Cardiac fibroblast (primary cell): Measurements from ENCODE around the gene APOBR.

Experiments
- DNase-seq, 2 donors: peaks; one replicate each; pipeline versions ENCODE4 v3.0.0 to v3.0.0-alpha.2; 2010; ENCODE audit warnings: low read depth in 2 of 2
- H3K4me3 ChIP-seq, 2 donors: replicated peaks in 1 of 2; 1 replicate in 1 of 2; 2 replicates in 1 of 2; pipeline ENCODE4 v1.5.1; 2011; ENCODE audit warnings: low read depth in 2 of 2, low read length in 2 of 2, mild to moderate bottlenecking in 2 of 2, moderate library complexity in 1 of 2
- CTCF ChIP-seq: IDR thresholded peaks from one replicate; pipeline ENCODE4 v1.5.1; 2011; ENCODE audit warnings: low read depth, mild to moderate bottlenecking, low read length, inconsistent platforms

Gene APOBR

DNA sequence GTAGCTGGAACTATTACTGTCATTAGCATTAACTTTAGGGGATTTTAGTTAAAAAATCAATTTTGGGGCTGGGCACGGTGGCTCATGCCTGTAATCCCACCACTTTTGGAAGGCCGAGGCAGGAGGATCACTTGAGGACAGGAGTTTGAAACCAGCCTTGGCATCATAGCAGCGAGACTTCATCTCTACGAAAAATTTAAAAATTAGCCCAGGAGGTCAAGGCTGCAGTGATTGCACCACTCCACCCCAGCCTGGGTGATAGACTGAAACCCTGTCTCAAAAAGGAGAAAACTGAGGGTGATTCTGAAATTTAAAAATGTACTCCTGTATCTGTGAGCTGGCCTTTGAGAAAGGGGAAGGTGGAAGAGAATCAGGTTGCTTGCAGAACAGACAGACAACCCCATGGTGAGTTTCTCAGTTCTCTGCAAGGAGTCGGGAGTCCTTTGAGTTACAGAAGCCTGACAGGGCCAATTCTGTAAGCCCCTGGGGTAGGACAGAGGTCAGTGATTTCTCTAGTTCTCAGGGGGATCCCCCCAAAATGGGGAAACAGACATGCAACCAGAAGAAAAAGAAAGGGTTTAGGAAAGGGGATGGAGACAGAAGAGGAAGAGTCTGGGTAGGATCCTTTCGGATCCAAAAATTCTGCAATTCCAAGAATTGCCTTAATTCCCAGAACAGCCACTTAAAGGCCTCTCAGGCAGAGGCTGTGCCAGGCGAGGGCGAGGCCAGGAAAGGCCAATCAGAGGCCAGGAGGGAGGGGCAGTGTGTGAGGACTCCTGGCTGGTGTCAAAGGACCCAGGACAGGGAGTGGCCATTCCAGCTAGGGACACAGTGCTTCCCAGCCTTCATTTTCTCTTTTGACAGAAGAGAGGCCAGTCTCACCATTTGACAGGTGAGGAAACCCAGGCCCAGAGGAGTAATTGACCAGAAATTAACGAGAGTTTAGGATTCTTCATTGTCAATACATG is 37.6 kb downstream of the APOBR start:
- no peak overlapping the region for H3K4me3 ChIP-seq
- DNase-seq: peak in 1 of 2 donors; percentile 61
- no peak for TF ChIP-seq CTCF

GRCh38 chr16:28532940-28533647 is 38.7 kb downstream of the APOBR start:
- TF ChIP-seq CTCF: no peak
- no peak overlapping the region for H3K4me3 ChIP-seq
- no peak for DNase-seq

DNA sequence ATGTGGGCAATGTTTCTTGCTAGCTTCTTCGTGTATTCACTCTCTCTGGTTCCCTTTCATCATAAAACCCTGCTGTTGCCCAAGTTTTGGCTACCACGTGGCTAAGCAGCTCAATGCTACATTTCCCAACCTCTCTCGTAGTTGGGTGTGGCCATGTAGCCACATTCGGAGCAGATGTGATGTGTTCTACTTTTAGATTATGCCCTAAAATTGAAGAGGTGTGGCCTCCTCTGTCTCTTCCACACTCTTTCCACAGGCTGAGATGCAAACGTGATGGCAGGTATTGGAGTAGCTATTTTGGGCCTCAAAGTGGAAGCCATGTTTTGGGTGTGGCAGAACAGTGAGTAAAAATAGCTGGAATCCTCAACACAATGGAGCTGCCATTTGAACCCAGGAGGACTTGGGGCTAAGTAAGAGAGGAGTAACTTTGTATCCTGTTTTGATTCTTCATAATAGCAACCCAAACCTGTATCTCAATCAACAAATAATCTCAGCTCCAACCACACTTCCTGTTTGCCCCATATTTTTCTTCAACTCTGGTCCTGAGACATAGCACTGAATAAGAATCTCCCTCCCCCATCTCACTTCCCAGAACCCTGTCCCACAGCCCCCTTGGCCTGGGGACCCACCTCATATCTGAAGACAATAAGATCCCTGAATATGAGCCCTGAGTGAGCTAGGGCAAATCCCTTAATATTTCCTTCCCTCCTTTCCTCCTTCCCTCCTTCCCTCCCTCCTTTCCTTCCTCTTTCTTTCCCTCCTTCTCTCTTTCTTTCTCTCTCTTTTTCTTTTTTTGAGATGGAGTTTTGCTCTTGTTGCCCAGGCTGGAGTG is 40.3 kb downstream of the APOBR start:
- H3K4me3 ChIP-seq: no peak overlapping the region
- peak; percentile 58 to 62 for DNase-seq
- TF ChIP-seq CTCF: no peak

- no peak for DNase-seq
- peak overlapping the region; percentile 65 to 67 for H3K4me3 ChIP-seq
- no peak for TF ChIP-seq CTCF
Observed at GRCh38 chr16:28537076-28537475, 42.6 kb downstream of the APOBR start.

GRCh38 chr16:28537964-28538732 is 43.7 kb downstream of the APOBR start:
- no peak for DNase-seq
- H3K4me3 ChIP-seq: peak overlapping the region; percentile 65 to 67
- TF ChIP-seq CTCF: no peak
